SH-SY5Y (cell line): ENCODE measurements around the gene TRIO.

ENCODE experiments used
- GATA2 ChIP-seq: IDR thresholded peaks from 2 replicates; pipeline ENCODE4 v1.6.1; 2011; ENCODE audit warnings: mild to moderate bottlenecking, low read depth, low read length
- GATA3 ChIP-seq: IDR thresholded peaks from 2 replicates; pipeline ENCODE4 v1.6.1; 2011; ENCODE audit warnings: low read depth, mild to moderate bottlenecking, low read length, moderate library complexity

DNA sequence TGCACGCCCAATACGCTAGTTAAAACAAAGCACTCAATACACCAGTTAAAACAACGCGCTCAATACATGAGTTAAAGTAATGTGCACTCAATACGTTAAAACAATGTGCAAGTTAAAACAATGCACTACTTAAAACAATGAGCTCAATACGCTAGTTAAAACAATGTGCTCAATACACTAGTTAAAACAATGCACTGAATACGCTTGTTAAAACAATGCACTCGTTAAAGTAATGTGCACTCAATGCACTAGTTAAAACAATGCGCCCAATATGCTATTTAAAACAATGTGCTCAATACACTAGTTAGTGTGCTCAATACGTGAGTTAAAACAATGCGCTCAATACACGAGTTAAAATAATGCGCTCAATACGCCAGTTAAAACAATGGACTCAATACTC lies 185.0 kb downstream of the TRIO start:
- TF ChIP-seq GATA3 (no peak), GATA2 (no peak)
